AG04449 (cell line): ENCODE results near the gene ZNF488.

ENCODE experiments used
- CTCF ChIA-PET: fragments of 350-600 bp; formaldehyde crosslinking; extraction: SDS; loops from one replicate; lab custom pipeline; 2021; ENCODE audit warnings: antibody characterized with exemption; lab: Yijun Ruan, JAX
- POLR2A ChIA-PET: fragments of 400-600, 350-600 bp; formaldehyde crosslinking; extraction: SDS; loops from one replicate; lab custom pipeline; 2020; ENCODE audit warnings: antibody characterized with exemption, inconsistent platforms; lab: Yijun Ruan, JAX
- DNase-seq: peaks from one replicate; pipeline ENCODE4 v3.0.0-alpha.2; 2010; ENCODE audit warnings: low read depth, low spot score
- H3K4me3 ChIP-seq: 2 replicates; pipeline ENCODE4 v1.5.1; 2011; ENCODE audit warnings: low read depth, mild to moderate bottlenecking, control low read depth, low read length
- CTCF ChIP-seq: IDR thresholded peaks from one replicate; pipeline ENCODE4 v1.5.1; 2011; ENCODE audit warnings: mild to moderate bottlenecking, moderate library complexity, low read length, control low read depth, inconsistent platforms; ENCODE audit not compliant: insufficient read depth; ENCODE audit errors: missing control alignments

The ZNF488 gene

GRCh38 chr10:47381103-47381395 is 3.0 kb downstream of the ZNF488 start:
- H3K4me3 ChIP-seq: no peak overlapping the region
- CTCF ChIA-PET: interaction anchor here (1.1 to 1.3 kb wide), 2 partner anchors 19 to 33 kb away, joined by 3 to 5 read pairs; partner anchors contain the start of gene RBP3
- POLR2A ChIA-PET: no interaction called here
- DNase-seq: no peak
- no peak for TF ChIP-seq CTCF

GRCh38 chr10:47380341-47381102 is 3.6 kb downstream of the ZNF488 start:
- ChIA-PET POLR2A (no interaction called here), CTCF (interaction anchor here (1.1 to 1.3 kb wide), 2 partner anchors 18 to 33 kb away, joined by 3 to 5 read pairs; partner anchors contain the start of gene RBP3)
- no peak for TF ChIP-seq CTCF
- no peak for DNase-seq
- no peak overlapping the region for H3K4me3 ChIP-seq

GRCh38 chr10:47379901-47380300 is 4.2 kb downstream of the ZNF488 start:
- no peak for DNase-seq
- TF ChIP-seq CTCF: no peak
- CTCF ChIA-PET: interaction anchor here (1.3 to 6.3 kb wide), 2 partner anchors 18 kb away, joined by 5 to 56 read pairs; no protein-coding TSS in a partner anchor
- H3K4me3 ChIP-seq: no peak overlapping the region
- POLR2A ChIA-PET: no interaction called here

- TF ChIP-seq CTCF: no peak
- no peak overlapping the region for H3K4me3 ChIP-seq
- no peak for DNase-seq
- POLR2A ChIA-PET: no interaction called here
- CTCF ChIA-PET: interaction anchor here (6.3 kb wide), 1 partner anchor 17 kb away, joined by 56 read pairs; no protein-coding TSS in a partner anchor
Observed at GRCh38 chr10:47379445-47379785, 4.7 kb downstream of the ZNF488 start.

- POLR2A ChIA-PET: no interaction called here
Observed at GRCh38 chr10:47378606-47379444, 5.3 kb downstream of the ZNF488 start.

More at GRCh38 chr10:47378606-47379444, 5.3 kb downstream of the ZNF488 start:
- no peak overlapping the region for H3K4me3 ChIP-seq
- DNase-seq: no peak
- no peak for TF ChIP-seq CTCF
- CTCF ChIA-PET: interaction anchor here (6.3 kb wide), 1 partner anchor 16 kb away, joined by 56 read pairs; no protein-coding TSS in a partner anchor
